Smooth muscle cell (in vitro differentiated cells): ENCODE measurements around the gene ITM2B. TPM values are rescaled to one million over a fixed set of nuclear protein-coding genes. Genes with fewer than 3 reads are reported as not detected.

Experiments used
- DNase-seq: peaks from one replicate; lab custom pipeline; 2025; ENCODE audit not compliant: unreplicated experiment; lab: John Stamatoyannopoulos, UW
- H2AFZ ChIP-seq: fragments of 200-600 bp; sonication (generic); 2 replicates; pipeline ENCODE4 v1.6.0; 2016; ENCODE audit warnings: antibody characterized with exemption, low read depth, mild to moderate bottlenecking
- H3F3A ChIP-seq: fragments of 200-600 bp; sonication (generic); 2 replicates; pipeline ENCODE4 v1.6.0; 2017; ENCODE audit warnings: antibody characterized with exemption, low read depth
- H3K27ac ChIP-seq: fragments of 200-600 bp; sonication (generic); 2 replicates; pipeline ENCODE4 v1.5.1; 2016; ENCODE audit warnings: low read depth, mild to moderate bottlenecking
- H3K27me3 ChIP-seq: fragments of 200-600 bp; sonication (generic); 2 replicates; pipeline ENCODE4 v1.6.1; 2016; ENCODE audit warnings: low read depth, mild to moderate bottlenecking
- H3K36me3 ChIP-seq: fragments of 200-600 bp; sonication (generic); 2 replicates; pipeline ENCODE4 v1.5.1; 2016; ENCODE audit warnings: low read depth
- H3K4me1 ChIP-seq: fragments of 200-600 bp; sonication (generic); 2 replicates; pipeline ENCODE4 v1.5.1; 2016; ENCODE audit warnings: low read depth
- H3K4me2 ChIP-seq: fragments of 200-600 bp; sonication (generic); 2 replicates; pipeline ENCODE4 v1.6.0; 2016; ENCODE audit warnings: mild to moderate bottlenecking
- H3K4me3 ChIP-seq: fragments of 200-600 bp; sonication (generic); 2 replicates; pipeline ENCODE4 v1.5.1; 2016; ENCODE audit warnings: mild to moderate bottlenecking
- H3K79me2 ChIP-seq: fragments of 200-600 bp; sonication (generic); 2 replicates; pipeline ENCODE4 v1.6.0; 2016; ENCODE audit warnings: low read depth, mild to moderate bottlenecking
- H3K9ac ChIP-seq: fragments of 200-600 bp; sonication (generic); 2 replicates; pipeline ENCODE4 v1.6.0; 2016; ENCODE audit warnings: low read depth
- H3K9me3 ChIP-seq: fragments of 200-600 bp; sonication (generic); replicated peaks from 2 replicates; pipeline ENCODE4 v1.5.1; 2016; ENCODE audit warnings: low read depth
- H4K20me1 ChIP-seq: fragments of 200-600 bp; sonication (generic); 2 replicates; pipeline ENCODE4 v1.6.0; 2016; ENCODE audit warnings: low read depth
- WGBS: methylation state at CpG from one replicate; pipeline ENCODE4 v1.1.7; 2016; ENCODE audit warnings: low lambda C conversion rate; 5-methylcytosine and 5-hydroxymethylcytosine counted together
- polyA plus RNA-seq: library from polyadenylated mRNA; unstranded; fragments of >200 nt; fragmentation: Nextera tagmentation; extraction: Ambion mirVana; gene quantifications from 2 replicates; pipeline ENCODE4 v1.2.1, GENCODE V29; 2016
- total RNA-seq: library from RNA; depleted of rRNA; stranded (reverse); fragments of >200 nt; gene quantifications from 2 replicates; pipeline ENCODE4 v1.2.3, GENCODE V29; 2014
- TF ChIP-seq, protein P1 (sequence below): fragments of 200-600 bp; sonication (generic); IDR thresholded peaks from 2 replicates; pipeline ENCODE4 v1.5.1; 2017; ENCODE audit warnings: borderline replicate concordance, mild to moderate bottlenecking, antibody characterized with exemption; ENCODE audit not compliant: insufficient read depth, poor library complexity, severe bottlenecking

Gene ITM2B
- total and polyA plus RNA-seq, 2 experiments from 2014 or later, result 397 to 557 TPM

DNA sequence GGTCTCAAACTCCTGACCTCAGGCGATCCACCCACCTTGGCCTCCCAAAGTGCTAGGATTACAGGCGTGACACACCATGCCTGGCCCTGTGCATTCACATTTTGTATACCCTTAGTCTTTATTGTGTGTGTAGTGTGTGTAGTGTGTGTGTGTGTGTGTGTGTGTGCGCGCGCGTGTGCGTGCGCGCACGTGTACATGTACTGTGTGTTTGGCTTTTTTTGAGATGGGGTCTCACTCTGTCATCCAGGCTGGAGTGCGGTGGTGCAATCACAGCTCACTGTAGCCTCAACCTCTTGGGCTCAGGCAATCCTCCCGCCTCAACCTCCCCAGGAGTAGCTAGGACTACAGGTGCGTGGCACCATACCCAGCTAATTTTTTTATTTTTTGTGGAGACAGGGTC is 22.1 kb downstream of the ITM2B start:
- peaks cover 39% of the 10 kb centered on the region for H3K79me2 ChIP-seq
- peaks cover 26% of the 10 kb centered on the region for H3K36me3 ChIP-seq
- H3K27me3 ChIP-seq, result no peaks in the 10 kb centered on the region
- no peak overlapping the region for H3K27ac ChIP-seq
- H3K4me2 ChIP-seq, result no peak overlapping the region
- TF ChIP-seq, protein P1, sequence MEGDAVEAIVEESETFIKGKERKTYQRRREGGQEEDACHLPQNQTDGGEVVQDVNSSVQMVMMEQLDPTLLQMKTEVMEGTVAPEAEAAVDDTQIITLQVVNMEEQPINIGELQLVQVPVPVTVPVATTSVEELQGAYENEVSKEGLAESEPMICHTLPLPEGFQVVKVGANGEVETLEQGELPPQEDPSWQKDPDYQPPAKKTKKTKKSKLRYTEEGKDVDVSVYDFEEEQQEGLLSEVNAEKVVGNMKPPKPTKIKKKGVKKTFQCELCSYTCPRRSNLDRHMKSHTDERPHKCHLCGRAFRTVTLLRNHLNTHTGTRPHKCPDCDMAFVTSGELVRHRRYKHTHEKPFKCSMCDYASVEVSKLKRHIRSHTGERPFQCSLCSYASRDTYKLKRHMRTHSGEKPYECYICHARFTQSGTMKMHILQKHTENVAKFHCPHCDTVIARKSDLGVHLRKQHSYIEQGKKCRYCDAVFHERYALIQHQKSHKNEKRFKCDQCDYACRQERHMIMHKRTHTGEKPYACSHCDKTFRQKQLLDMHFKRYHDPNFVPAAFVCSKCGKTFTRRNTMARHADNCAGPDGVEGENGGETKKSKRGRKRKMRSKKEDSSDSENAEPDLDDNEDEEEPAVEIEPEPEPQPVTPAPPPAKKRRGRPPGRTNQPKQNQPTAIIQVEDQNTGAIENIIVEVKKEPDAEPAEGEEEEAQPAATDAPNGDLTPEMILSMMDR, result no peak
- 94% methylated on average over 13 of the region's 13 CpGs for WGBS
- no peaks in the 10 kb centered on the region for H3F3A ChIP-seq
- no peak overlapping the region for H2AFZ ChIP-seq
- H3K9me3 ChIP-seq, result no peaks in the 10 kb centered on the region
- no peak overlapping the region for H3K4me3 ChIP-seq
- no peak overlapping the region for H3K9ac ChIP-seq
- DNase-seq, result no peak
- H3K4me1 ChIP-seq, result no peaks in the 10 kb centered on the region
- H4K20me1 ChIP-seq, result peaks cover 74% of the 10 kb centered on the region

GRCh38 chr13:48255954-48256353 is 22.9 kb downstream of the ITM2B start:
- H3K4me3 ChIP-seq, result no peak overlapping the region
- H3F3A ChIP-seq, result no peaks in the 10 kb centered on the region
- no peaks in the 10 kb centered on the region for H3K27me3 ChIP-seq
- 68% methylated on average over 1 of the region's 1 CpG for WGBS
- peak overlapping the region; percentile 9 for H3K27ac ChIP-seq
- H3K4me1 ChIP-seq, result no peaks in the 10 kb centered on the region
- no peak overlapping the region for H2AFZ ChIP-seq
- peaks cover 30% of the 10 kb centered on the region for H3K79me2 ChIP-seq
- DNase-seq, result no peak
- H3K4me2 ChIP-seq, result no peak overlapping the region
- H3K9ac ChIP-seq, result no peak overlapping the region
- H3K9me3 ChIP-seq, result no peaks in the 10 kb centered on the region
- H3K36me3 ChIP-seq, result peaks cover 26% of the 10 kb centered on the region
- peaks cover 67% of the 10 kb centered on the region for H4K20me1 ChIP-seq
- TF ChIP-seq, protein P1, result no peak

DNA sequence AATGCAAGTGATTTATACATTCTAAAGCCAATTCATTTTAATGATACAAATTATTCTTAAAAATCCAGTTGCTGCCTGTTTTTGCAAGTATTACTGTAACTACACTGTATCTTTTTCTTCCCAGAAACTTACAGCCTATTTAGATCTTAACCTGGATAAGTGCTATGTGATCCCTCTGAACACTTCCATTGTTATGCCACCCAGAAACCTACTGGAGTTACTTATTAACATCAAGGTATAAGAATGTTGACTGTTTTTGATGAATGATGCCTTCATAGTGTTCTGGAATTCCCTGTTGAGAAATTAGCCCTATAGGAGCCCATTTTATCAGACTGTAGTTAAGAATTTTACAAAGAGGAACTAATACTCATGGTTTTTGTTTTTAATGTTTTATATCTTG is 25.0 kb downstream of the ITM2B start:
- Histone ChIP-seq H4K20me1 (peaks cover 47% of the 10 kb centered on the region), H3K9ac (no peak overlapping the region), H3K4me2 (no peak overlapping the region), H3K27ac (no peak overlapping the region), H3K4me3 (no peak overlapping the region), H3K36me3 (peaks cover 41% of the 10 kb centered on the region), H3K9me3 (no peaks in the 10 kb centered on the region), H3K4me1 (no peaks in the 10 kb centered on the region), H2AFZ (no peak overlapping the region), H3K79me2 (peaks cover 10% of the 10 kb centered on the region), H3K27me3 (no peaks in the 10 kb centered on the region), H3F3A (no peaks in the 10 kb centered on the region)
- TF ChIP-seq, protein P1, result no peak
- DNase-seq, result no peak

DNA sequence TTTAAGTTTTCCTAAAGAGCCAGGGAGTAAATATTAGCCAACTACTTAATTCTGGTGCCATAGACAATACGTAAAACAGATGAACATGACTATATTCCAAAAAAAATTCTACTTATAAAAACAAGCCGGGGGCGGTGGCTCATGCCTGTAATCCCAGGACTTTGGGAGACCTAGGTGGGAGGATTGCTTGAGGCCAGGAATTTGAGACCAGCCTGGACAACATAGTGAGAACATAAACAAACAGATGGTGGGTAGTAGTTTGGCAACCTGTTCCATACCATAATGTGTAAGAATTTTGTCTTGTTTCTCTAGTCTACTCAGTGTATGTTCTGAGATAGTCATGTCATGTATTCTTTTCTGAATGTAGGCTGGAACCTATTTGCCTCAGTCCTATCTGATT is 25.4 kb downstream of the ITM2B start:
- 94% methylated on average over 3 of the region's 3 CpGs for WGBS
- Histone ChIP-seq H3K27me3 (no peaks in the 10 kb centered on the region), H4K20me1 (peaks cover 46% of the 10 kb centered on the region), H2AFZ (no peak overlapping the region), H3K4me2 (no peak overlapping the region), H3K79me2 (peaks cover 7% of the 10 kb centered on the region), H3K9ac (no peak overlapping the region), H3K4me1 (no peaks in the 10 kb centered on the region), H3K9me3 (no peaks in the 10 kb centered on the region), H3K27ac (no peak overlapping the region), H3F3A (no peaks in the 10 kb centered on the region), H3K4me3 (no peak overlapping the region), H3K36me3 (peaks cover 41% of the 10 kb centered on the region)
- no peak for DNase-seq
- TF ChIP-seq, protein P1, result no peak
